HG03039 (cell line): ENCODE measurements around the gene RNU4-1.
"Not testable (repeated sequence)": the region's sequence is repeated elsewhere in the genome, so short reads cannot be mapped to it uniquely, and the experiment has no call there.

Experiments used
- ATAC-seq: cut with Tn5 transposase; IDR thresholded peaks from one replicate; pipeline ENCODE4 v1.9.1; 2021; ENCODE audit warnings: mild to moderate bottlenecking, moderate library complexity; ENCODE audit not compliant: unreplicated experiment

The RNU4-1 gene

DNA sequence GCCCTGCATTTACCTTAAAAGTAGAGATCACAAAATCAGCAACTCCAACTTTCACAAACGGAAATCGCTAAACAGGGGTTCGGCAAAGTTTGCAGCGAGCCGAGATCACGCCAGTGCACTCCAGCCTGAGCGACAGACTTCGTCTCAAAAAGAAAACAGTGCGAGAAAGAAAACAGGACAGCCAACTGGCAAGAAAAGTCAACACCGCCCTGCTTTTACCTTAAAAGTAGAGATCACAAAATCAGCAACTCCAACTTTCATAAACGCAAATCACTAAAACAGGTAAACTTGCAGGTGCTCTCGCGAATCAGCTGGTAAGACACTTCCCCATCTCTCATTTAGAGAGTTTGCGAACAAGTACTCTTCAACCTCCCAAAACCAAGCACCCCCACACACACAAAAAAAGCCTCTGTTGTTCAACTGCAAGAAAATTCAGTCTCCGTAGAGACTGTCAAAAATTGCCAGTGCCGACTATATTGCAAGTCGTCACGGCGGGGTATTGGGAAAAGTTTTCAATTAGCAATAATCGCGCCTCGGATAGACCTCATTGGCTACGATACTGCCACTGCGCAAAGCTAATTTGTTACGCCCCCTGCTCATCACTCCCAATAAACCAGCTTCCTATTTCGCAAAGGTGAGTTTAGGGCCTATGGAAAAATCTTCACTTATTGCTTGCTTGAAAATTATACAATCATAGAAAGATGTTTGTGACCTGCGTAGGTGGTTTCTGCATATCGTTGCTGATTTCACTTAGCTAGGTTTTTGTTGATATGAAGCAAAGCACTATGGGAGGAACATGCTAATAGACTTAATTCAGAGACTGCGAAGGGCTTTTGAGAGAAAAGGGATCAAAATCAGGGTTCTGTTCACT lies at the start of gene RNU4-1:
Gene RNU4-1 (minus strand): TSS at position 577 of the 871 bp plus-strand sequence.
- ATAC-seq = peak; percentile 43

DNA sequence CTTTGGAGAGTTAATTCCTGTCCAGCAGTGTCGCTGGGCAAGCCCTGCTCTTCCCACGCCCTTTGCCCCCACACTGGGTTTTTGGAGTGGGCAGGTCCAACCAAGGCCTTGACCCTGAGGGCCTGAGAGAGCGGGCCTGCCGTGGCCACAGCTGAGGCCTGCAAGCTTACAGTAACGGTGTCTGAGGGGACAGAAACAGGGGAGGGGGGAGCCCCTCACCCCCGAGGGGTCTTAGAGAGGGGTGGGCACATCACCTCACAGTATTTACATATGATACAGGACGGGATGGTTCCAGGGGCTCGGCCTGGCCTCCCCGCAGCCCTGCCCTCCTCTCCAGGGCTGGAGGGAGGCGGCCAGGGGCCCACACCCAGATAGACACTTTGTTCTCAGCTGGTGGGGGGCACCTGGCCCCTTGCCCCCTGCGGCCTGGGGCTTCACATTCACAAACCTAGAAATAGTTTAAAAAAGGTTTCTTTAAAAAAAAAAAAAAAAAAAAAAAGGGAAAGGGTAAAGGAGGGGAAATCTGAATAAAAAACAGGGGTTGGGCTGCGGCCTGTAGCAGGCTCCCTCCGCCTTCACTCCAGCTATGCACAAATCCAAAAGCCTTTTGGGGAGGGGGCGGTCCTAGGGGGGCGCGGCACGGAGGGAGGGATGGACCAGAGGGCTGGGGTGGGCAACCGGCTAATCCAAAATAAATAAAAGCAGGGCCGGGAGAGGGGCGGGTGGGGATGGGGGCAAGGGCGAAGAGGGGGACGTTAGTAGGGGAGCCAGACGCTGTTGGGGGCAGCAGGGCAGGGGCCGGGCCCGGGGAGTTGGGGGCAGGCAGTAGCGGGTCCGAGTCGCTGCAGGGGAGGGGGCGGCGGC lies 49.4 kb upstream of the RNU4-1 start:
- ATAC-seq = no peak

DNA sequence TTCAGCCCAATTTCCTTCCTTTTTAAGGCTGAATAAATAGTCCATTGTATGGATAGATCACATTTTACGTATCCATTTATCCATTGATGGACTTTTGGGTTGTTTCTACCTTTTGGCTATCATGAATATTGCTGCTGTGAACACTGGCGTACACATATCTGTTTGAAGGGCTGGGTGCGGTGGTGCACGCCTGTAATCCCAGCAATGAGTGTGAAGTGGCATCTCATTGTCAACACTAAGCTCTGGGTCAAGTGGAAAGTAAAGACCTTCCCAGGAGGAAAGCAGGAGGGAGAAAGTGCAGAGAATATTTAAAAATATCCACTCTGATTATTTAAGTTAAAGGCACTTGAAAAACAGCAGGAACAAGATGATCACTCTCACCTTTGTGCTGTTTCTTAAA lies 46.2 kb upstream of the RNU4-1 start:
- ATAC-seq = no peak

DNA sequence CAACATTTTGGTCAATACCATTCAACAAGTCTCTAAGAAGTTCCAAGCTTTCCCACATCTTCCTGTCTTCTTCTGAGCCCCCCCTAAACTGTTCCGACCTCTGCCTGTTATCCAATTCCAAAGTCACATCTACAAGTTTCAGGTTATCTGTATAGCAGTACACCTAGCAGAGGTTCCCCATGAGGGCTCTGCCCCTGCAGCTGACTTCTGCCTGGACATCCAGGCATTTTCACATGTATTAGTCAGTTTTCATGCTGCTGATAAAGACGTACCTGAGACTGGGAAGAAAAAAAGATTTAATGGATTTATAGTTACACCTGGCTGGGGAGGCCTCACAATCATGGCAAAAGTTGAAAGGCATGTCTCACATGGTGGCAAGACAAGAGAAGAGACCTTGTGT lies 44.7 kb upstream of the RNU4-1 start:
- ATAC-seq = no peak

DNA sequence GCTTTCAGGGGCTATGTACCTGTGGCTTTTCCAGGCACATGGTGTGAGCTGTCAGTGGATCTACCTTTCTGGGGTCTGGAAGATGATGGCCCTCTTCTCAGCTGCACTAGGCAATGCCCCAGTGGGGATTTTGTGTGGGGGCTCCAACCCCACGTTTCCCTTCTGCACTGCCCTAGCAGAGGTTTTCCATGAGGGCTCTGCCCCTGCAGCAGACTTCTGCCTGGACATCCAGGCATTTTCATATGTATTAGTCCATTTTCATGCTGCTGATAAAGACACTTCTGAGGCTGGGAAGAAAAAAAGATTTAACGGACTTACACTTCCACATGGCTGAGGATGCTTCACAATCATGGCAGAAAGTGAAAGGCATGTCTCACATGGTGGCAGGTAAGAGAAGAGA lies 43.4 kb upstream of the RNU4-1 start:
- ATAC-seq = not testable (repeated sequence)

DNA sequence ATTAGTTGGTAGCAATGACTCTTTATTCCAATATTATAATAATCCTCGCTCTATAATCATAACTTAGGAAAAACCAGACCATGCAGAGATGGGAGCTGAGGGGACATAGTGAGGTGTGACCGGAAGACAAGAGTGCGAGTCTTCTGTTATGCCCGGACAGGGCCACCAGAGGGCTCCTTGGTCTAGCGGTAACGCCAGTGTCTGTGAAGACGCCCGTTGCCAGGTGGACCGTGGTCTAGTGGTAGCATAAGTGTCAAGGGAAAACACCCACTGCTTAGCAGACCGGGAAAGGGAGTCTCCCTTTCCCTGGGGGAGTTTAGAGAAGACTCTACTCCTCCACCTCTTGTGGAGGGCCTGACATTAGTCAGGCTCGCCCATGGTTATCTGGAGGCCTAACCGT lies 42.4 kb upstream of the RNU4-1 start:
- not testable (repeated sequence) for ATAC-seq

DNA sequence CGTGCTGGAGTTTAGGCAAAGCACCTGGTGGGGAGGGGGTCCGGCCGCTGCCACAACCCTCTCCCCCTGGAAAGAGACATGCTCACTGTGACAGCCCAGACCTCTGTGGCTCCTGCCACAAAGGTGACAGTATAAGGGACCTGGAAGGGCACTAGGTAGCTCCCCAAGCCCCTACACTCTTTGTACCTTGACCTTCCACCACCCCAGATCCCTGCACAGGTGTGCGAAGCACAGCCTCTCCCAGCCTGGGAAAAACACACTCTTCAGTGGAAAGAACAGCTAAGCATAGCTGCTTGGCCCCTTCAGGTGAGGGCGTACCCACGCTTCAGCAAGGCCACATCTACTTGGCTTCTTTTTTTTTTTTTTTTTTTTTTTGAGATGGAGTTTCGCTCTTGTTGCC lies 39.5 kb upstream of the RNU4-1 start:
- no peak for ATAC-seq

DNA sequence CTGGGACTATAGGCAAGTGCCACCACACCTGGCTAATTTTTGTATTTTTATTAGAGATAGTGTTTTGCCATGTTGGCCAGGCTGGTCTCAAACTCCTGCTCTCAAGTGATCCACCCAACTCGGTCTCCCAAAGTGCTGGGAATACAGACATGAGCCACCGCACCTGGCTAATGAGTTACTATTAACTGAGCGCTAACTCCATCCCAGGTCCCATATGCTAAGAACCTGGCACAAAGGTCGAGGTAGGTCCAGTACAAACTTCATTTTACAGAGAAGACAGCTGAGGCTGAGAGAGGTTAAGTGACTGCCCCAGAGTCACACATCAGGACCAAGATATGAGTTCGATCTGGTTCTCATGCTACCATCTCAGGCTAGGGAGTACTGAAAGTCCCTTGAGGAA lies 39.0 kb upstream of the RNU4-1 start:
- no peak for ATAC-seq

DNA sequence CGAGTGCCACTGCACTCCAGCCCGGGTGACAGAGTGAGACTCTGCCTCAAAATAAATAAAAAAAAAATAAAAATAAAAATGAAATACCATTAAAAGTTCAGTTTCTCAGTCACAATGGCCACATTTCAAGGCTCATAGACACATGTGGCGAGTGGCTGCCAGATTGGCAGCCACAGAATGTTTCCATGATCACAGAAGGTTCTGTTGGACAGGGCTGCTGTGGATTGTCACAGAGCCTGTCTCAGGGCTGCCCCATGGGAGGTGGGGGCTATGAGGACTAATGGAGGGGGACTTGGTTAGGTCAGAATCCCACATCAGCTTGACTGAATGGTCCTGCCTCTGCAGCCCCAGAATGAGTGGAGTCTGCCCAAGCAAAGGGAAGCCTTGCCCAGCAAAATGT lies 38.4 kb upstream of the RNU4-1 start:
- ATAC-seq = no peak

DNA sequence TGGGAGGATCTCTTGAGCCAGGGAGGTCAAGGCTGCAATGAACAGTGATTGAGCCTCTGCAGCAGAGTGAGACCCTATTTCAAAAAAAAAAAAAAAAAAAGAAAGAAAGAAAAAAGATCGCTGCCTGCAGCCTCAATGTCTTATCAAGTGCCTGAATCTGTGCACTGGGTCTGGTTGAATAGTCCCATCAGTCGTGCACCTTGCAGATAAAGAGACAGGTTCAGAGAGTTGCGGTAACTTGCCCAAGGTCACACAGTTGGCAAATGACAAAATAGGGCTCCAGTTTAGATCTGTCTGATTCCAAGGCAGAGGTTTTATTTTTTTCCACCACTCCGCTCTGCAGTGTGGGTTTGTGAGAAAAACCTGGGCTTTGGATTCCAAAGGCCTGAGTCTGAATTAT lies 35.2 kb upstream of the RNU4-1 start:
- ATAC-seq = no peak

DNA sequence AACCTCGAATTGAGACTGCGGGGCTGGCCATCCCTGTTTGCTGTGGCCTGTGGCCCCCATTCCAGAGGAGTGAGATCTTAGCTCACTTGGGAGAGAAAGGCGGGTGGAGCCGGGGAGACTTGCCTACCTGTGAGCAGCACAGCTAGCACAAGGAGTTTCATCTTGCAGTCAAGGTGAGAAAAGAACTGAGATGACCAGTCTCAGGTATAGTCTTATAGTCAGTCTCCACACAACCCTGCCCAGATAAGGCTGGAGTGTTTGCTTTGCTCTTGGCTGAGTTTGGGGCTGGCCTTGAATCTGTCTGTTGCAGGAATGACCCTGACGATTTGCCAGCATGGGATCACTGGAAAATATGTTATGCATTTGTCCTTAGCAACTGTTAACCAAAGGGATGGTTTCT lies 34.6 kb upstream of the RNU4-1 start, which contains the start of gene PLA2G1B:
Gene PLA2G1B (minus strand): TSS at position 187 of the 400 bp plus-strand sequence. CDS start 26 bp downstream, at position 161.
- ATAC-seq = no peak

DNA sequence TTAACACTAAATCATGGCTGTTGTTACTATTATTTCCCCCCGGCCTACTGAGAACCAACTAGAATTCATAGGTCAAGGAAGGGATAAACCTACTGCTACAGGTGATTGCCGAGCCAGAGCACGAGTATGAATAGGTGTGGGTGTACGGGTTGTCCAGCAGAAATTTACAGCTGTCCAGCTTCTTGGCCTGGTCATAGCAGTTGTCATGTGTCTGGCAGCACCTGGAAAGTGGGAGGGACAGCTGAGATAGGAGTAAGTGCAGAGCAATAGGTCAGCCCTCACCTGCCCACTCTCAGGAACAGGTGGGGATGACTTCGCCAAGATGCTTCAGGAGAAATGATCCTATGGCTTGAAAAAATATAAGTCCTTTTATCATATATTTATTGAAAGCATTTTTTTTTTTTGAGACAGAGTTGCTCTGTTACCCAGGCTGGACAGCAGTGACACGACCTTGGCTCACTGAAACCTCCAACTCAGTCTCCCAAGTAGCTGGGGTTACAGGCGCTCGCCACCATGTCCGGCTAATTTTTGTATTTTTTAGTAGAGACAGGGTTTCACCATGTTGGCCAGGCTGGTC lies 31.9 kb upstream of the RNU4-1 start:
- ATAC-seq = no peak

DNA sequence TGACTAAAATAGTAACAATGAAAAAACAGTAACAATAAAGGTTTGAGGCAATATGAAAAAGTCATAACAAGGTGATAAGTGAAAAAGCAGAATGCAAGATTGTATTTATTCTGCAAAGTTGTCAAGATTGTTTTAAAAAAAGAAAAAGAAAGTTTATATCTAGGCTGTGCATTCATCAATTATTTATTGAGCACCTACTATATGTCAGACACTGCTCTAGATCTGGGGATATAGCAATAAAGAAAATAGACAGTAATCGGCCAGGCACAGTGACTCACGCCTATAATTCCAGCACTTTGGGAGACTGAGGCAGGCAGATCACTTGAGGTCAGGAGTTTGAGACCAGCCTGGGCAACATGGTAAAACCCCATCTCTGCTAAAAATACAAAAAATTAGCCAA lies 30.7 kb upstream of the RNU4-1 start:
- ATAC-seq = no peak

DNA sequence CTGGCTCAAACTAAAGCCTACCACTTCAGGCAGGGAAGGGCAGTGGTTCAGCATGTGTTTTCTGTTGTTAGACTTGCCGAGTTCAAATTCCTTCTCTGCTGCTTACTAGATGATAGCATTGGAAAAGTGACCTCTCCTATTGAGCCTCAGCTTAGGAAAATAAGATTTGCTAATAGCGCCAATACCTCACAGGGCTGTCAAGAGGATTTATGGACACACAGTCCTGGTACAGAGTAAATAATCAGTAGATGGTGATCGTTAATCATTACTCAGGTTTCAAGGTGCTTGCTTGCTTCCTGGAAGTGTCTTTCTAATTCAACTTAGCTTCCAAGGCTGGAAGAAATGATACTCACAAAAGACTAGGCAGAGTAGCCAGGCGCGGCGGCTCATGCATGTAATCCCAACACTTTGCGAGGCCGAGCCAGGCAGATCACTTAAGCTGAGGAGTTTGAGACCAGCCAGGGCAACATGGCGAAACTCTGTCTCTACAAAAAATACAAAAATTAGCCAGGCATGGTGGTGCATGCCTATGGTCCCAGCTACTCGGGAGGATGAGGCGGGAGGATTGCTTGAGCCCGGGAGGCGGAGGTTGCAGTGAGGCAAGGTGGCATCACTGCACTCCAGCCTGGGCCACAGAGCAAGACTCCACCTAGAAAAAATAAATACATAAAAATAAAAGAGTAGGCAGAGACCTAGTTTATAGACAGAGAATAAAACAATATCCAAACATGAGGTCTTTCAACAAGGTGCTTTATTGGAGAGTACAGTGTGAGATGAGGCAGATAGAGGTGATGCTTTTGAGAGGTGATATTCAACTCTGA lies 28.6 kb upstream of the RNU4-1 start:
- ATAC-seq = no peak

DNA sequence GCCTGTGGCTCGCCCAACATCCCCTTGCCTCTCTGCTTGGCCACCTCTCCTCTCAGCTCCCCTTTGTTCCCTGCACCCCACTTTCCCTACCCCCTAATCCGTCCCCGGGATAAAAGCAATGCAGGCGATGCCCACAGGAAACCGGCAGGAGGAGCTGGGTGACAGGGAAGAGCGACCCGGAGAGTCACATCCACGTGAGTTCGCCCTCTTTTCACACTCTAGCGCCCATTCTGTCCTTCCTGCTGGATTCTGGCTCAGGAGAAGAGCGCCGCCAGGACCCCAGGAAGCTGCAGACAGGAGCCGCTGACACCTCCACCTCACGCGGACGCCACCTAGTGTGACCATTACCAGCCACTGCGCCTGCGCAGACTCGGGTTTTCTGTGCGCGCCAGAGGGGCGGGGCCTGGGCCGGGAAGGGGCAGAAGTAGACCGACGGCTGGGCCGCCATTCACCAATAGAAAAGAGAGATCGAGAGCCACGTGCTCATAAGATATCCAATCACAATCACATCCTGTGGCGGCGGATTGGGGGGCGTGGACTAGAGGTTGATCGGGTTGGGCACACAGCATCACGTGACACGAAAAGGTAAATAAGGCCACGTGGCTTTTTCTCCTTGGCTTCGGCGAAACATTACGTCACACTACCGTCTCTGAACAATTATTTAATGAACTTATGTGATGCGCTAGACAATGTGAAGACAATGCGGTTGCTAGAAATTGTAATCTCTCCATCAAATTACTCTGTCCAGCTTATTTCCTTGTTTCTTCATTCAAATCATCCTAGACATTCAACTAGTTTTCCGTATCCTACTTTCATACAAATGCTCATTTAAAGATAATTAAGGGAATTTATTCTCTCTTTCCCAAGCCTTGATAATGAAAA lies 24.4 kb upstream of the RNU4-1 start:
- ATAC-seq = peak; percentile 98

DNA sequence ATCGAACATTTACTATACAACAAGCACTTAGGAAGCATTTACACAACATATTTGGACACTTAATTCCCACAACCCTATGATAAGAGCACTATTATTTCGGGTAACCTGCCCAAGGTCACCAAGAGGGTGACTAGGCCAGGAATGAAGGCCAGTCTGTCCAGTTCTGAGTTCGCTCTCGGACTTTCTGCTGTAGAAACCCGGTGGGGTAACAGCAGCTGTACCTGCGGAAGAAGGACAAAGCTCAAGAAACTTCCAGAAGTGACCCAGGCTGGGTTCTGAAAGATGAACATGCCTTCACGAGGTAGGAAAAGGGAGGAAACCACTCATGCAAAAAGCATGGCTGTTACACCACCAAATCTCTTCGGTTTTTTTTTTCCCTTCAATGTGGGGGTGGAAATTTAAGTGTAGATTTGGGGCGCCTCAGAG lies 23.8 kb upstream of the RNU4-1 start:
- no peak for ATAC-seq

DNA sequence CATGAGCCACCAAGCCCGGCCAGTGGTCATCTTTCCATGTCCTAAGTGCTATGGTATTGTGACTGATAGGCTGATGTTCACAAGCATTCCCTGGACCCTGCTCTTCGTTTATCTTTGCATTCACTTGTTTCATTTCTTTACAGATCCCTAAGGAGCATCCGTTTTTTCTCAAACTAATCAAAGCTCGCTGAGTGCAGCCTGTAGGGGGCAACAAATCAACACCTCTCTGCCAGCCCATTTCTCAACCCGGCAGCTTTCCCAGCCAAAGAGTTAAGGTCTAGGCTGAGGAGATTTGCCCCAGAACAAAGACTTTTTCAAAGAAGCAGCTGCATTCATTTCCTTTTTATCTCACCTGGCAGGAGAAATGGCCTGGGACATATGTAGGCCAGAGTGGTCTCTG lies 21.2 kb upstream of the RNU4-1 start:
- no peak for ATAC-seq

DNA sequence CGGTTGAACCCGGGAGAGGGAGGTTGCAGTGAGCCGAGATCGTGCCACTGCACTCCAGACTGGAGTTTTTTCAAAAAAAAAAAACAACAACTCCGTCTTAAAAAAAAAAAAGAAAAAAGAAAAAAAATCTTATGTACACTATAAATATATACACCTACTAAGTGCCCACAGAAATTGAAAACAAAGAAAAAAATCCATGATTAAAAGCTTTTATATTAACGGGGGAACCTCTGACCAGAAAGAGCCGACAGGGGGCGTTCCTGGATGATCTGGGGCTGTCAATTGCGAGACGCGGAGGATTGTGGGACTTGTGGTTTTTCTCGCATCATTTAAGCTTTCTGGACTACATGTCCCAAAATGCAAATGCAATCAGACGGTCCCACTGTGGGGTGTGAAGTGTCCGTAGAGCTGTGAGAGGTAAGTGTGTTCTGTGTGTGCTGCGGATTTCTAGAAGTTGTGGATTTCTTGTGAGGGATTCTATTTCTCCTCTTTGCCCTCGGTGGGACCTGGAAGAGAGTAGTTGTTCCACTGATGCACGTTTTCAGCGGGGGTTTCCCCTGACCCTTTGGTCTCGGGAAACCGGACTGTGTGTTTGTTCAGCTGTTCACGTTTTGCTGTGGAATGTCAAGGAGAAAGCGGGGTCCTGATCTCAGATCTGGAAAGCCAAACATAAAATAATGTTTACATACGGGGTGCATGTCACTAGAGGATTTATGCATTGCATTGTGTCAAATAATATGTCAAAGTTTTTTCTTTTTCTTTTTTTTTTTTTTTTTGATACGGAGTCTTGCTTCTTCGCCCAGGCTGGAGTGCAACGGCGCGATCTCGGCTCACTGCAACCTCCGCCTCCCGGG lies 9.2 kb upstream of the RNU4-1 start, which contains the start of gene SIRT4:
Gene SIRT4 (plus strand): TSS at position 360 of the 854 bp plus-strand sequence. CDS start 1,241 bp downstream, outside the sequence.
- peak; percentile 71 for ATAC-seq

DNA sequence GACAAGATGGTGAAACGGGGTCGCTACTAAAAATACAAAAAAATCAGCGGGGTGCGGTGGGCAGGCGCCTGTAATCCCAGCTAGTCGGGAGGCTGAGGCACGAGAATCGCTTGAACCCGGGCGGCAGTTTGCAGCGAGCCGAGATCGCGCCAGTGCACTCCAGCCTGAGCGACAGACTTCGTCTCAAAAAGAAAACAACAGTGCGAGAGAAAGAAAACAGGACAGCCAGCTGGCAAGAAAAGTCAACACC lies 701 bp downstream of the RNU4-1 start:
- peak; percentile 8 for ATAC-seq
